ENCODE measurements around the gene THTPA. TPM values are rescaled to one million over a fixed set of nuclear protein-coding genes. Genes with fewer than 3 reads are reported as not detected.

THTPA gene
- total and polyA plus RNA-seq, 2 of the 13 experiments (the other 11 are each of a cell fraction or from before 2014, with no cell fraction given) = 7.4 to 8.7 TPM

GRCh38 chr14:23580948-23581281, 24.8 kb downstream of the THTPA start (continued):
- TF ChIP-seq REST (IDR thresholded peaks at IDR 0.05; ENCODE audit: borderline replicate concordance in 1 of 2, low read depth in 1 of 2, low read length in 2 of 2) (no peak), ARID3A (IDR thresholded peaks at IDR 0.05; ENCODE audit: low read depth, low read length) (no peak), ZBED4 (CRISPR knock-in tag; IDR thresholded peaks at IDR 0.05; ENCODE audit: borderline replicate concordance) (no peak), MTF2 (CRISPR knock-in tag; IDR thresholded peaks at IDR 0.05; ENCODE audit: borderline replicate concordance) (no peak), ZNF784 (CRISPR knock-in tag; IDR thresholded peaks at IDR 0.05; ENCODE audit: borderline replicate concordance) (no peak), ZC3H13 (CRISPR knock-in tag; IDR thresholded peaks at IDR 0.05) (no peak), ZBTB34 (CRISPR knock-in tag; IDR thresholded peaks at IDR 0.05) (no peak), HOXA9 (CRISPR knock-in tag; IDR thresholded peaks at IDR 0.05; ENCODE audit: borderline replicate concordance) (peak; percentile 63; the same call in 1 of the 2 replicates), ZNF512B (CRISPR knock-in tag; IDR thresholded peaks at IDR 0.05; ENCODE audit: borderline replicate concordance) (no peak), ZNF335 (CRISPR knock-in tag; IDR thresholded peaks at IDR 0.05) (no peak), FIP1L1 (IDR thresholded peaks at IDR 0.05; ENCODE audit: borderline replicate concordance, insufficient read depth, low read depth, low read length) (peak; percentile 93; the same call in 1 of the 2 replicates), ARID2 (CRISPR knock-in tag; IDR thresholded peaks at IDR 0.05; ENCODE audit: borderline replicate concordance) (no peak), REL (CRISPR knock-in tag; conservative IDR thresholded peaks at IDR 0.05) (no peak), SCMH1 (CRISPR knock-in tag; IDR thresholded peaks at IDR 0.05; ENCODE audit: borderline replicate concordance) (no peak)

All from HepG2 (cell line).